Activated naive CD8-positive, alpha-beta T cell treated with anti-CD3 and anti-CD28 coated beads, Interleukin-2, amount 50 U/mL, for 24 hours (primary cell): Measurements from ENCODE around the gene LATS2.

Experiments used
- ATAC-seq: fragments of 150-1000 bp; cut with Tn5 transposase; one replicate; pipeline ENCODE4 v1.10.0; 2021
- DNase-seq: peaks from one replicate; pipeline ENCODE4 v3.0.0; 2021
- H3K27ac Mint-ChIP-seq: one replicate; pipeline ENCODE4 v1.8.0; 2021; ENCODE audit warnings: mild to moderate bottlenecking, mixed read lengths
- H3K27me3 Mint-ChIP-seq: one replicate; pipeline ENCODE4 v1.8.0; 2021; ENCODE audit warnings: mixed read lengths
- H3K36me3 Mint-ChIP-seq: one replicate; pipeline ENCODE4 v1.8.0; 2021; ENCODE audit warnings: low read depth, mixed read lengths
- H3K4me1 Mint-ChIP-seq: one replicate; pipeline ENCODE4 v1.8.0; 2021; ENCODE audit warnings: mixed read lengths
- H3K4me3 Mint-ChIP-seq: one replicate; pipeline ENCODE4 v1.8.0; 2021; ENCODE audit warnings: mild to moderate bottlenecking, moderate library complexity, mixed read lengths
- H3K9me3 Mint-ChIP-seq: one replicate; pipeline ENCODE4 v1.8.0; 2021; ENCODE audit warnings: mixed read lengths

The LATS2 gene

GRCh38 chr13:21046203-21046602, 15.2 kb downstream of the LATS2 start:
- ATAC-seq = no peak
- no peak overlapping the region for H3K4me3 Mint-ChIP-seq

GRCh38 chr13:21045100-21045499, 16.3 kb downstream of the LATS2 start:
- Mint-ChIP-seq H3K4me1 (peaks cover 8% of the 10 kb centered on the region), H3K4me3 (no peak overlapping the region), H3K27ac (no peak overlapping the region), H3K36me3 (no peaks in the 10 kb centered on the region), H3K9me3 (no peaks in the 10 kb centered on the region), H3K27me3 (peaks cover 3% of the 10 kb centered on the region)
- DNase-seq (no peak), ATAC-seq (no peak)

More at GRCh38 chr13:21046203-21046602, 15.2 kb downstream of the LATS2 start:
- no peaks in the 10 kb centered on the region for H3K9me3 Mint-ChIP-seq
- H3K27ac Mint-ChIP-seq = no peak overlapping the region
- DNase-seq = no peak
- H3K36me3 Mint-ChIP-seq = no peaks in the 10 kb centered on the region
- peaks cover 3% of the 10 kb centered on the region for H3K27me3 Mint-ChIP-seq
- H3K4me1 Mint-ChIP-seq = peaks cover 12% of the 10 kb centered on the region

DNA sequence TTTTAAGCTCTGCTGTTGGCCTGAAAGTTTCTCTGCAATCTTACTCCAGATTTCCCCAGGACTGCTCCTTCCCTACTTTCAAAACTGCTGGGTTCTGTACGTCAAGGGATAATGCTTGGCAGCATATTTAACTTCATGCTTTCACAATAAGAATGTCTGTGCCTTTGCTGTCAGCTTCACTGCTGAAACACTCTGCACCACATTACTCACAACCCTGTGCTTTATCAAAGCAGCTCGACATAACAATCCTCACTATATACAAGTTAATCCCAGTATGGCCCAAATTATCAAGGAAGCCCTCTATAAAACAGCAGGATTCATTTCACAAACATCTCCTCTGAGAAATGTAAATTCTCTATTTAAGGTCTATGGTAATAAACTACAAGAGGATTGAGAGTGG, 17.5 kb downstream of the LATS2 start:
- H3K4me3 Mint-ChIP-seq = no peak overlapping the region
- ATAC-seq = no peak
- no peak for DNase-seq

DNA sequence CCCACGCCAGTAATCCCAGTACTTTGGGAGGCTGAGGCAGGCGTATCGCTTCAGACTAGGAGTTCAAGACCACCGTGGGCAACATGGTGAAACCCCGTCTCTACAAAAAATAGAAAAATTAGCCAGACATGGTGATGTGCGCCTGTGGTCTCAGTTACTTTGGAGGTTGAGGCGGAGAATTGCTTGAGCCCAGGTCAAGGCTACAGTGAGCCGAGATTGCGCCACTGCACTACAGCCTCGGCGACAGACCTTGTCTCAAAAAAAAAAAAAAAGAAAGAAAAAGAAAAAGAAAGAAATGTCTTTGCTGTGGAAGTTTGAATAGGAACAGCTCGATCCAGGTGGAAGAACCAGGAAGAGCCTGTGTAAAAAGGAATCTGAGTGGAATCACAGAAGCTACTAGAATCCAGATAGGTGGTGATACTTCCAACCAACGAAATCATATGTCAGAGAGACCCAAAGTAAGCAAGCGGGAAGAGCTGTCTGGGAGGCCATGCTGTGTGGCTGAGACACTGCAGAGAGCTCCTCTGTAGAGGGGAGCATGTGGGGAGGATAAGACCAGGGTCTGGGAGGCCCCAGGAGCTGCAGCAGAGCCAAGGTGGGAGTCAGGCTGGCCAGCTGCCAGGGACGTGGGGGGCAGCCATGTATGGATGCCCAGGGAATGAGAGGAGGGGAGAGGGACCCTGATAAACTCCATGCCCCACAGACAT, 21.1 kb downstream of the LATS2 start:
- no peak overlapping the region for H3K4me3 Mint-ChIP-seq
- ATAC-seq = no peak
- no peaks in the 10 kb centered on the region for H3K9me3 Mint-ChIP-seq
- no peak for DNase-seq
- H3K27me3 Mint-ChIP-seq = no peaks in the 10 kb centered on the region
- no peak overlapping the region for H3K27ac Mint-ChIP-seq
- no peaks in the 10 kb centered on the region for H3K36me3 Mint-ChIP-seq
- H3K4me1 Mint-ChIP-seq = peaks cover 12% of the 10 kb centered on the region

More for the DNA sequence above, 17.5 kb downstream of the LATS2 start:
- H3K9me3 Mint-ChIP-seq = no peaks in the 10 kb centered on the region
- peaks cover 15% of the 10 kb centered on the region for H3K4me1 Mint-ChIP-seq
- no peak overlapping the region for H3K27ac Mint-ChIP-seq
- peaks cover 3% of the 10 kb centered on the region for H3K27me3 Mint-ChIP-seq
- no peaks in the 10 kb centered on the region for H3K36me3 Mint-ChIP-seq

DNA sequence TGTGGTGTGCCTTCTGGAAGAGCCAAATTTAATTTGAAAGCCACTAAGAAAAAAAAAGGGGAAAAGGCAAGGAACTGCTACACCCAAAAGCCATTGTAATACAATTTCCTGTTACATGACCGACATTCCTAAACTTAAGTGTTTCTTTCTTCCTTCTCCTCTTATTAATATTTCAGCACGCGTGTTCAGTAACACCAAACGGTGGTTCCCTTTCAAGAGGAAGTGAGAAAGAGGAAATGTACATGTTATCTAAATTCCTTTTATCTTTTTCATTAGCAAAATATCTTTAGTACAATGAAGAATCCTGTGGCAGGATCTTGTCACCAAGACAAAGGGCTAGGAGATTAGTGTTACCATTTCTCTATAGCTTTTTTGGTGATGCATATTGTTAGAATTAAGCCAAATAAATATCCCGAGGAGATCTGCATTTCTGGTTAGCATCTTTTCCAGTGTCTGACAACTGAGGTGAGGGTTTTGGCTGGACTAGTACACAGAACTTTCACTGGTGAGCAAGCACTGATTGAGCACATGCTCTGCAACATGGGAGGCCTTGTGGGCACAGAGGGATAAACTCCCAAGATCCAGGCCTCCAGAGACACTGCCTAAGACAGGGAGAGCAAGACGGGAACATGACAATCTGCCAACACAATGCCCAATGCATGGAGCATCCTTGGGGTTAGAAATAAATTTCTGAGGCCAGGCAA, 22.1 kb downstream of the LATS2 start:
- DNase-seq (no peak), ATAC-seq (no peak)
- Mint-ChIP-seq H3K27me3 (no peaks in the 10 kb centered on the region), H3K27ac (no peak overlapping the region), H3K4me1 (peaks cover 9% of the 10 kb centered on the region), H3K36me3 (no peaks in the 10 kb centered on the region), H3K4me3 (no peak overlapping the region), H3K9me3 (no peaks in the 10 kb centered on the region)

DNA sequence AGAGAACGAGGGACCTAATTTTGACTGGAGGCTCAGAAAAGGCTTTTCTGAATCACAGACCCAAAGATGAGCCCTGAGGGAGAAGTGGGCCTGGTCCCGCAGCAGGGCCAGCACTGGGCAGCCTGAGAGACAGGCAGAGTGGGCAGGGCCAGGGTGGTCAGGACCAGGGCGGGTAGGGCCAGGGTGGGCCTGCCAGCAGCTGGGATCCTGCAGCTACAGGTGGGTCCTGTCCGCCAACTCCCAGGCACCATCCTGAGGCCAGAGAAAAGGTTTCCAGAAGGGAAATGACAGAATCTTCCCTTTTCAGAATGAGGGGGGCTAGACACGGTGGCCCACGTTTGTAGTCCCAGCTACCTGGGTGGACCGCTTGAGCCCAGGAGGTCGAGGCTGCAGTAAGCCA, 23.7 kb downstream of the LATS2 start:
- Mint-ChIP-seq H3K4me1 (peaks cover 12% of the 10 kb centered on the region), H3K27ac (no peak overlapping the region)
- DNase-seq = no peak

DNA sequence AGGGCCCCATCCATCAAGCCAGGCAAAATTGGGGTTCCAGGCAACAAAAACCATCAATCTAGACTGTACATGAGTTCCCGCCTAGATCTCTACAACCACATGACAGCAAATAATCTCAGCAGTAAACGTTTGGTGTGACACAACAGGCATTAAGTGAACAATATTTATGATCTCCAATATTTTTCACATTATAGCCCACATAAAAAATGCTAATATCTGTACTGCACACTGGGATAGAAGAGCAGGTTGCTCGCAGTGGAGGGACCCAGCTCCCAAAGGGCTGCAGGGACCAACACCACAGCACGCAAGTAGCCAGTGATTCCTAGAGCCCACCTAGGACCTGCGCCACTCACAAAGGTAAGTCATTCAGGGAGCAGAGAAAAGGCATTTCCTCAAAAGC, 25.9 kb downstream of the LATS2 start:
- DNase-seq = no peak
- H3K4me3 Mint-ChIP-seq = no peak overlapping the region
- H3K4me1 Mint-ChIP-seq = peaks cover 14% of the 10 kb centered on the region
- no peak for ATAC-seq
- no peaks in the 10 kb centered on the region for H3K9me3 Mint-ChIP-seq
- no peak overlapping the region for H3K27ac Mint-ChIP-seq
- H3K27me3 Mint-ChIP-seq = no peaks in the 10 kb centered on the region
- no peaks in the 10 kb centered on the region for H3K36me3 Mint-ChIP-seq

More for the DNA sequence above, 23.7 kb downstream of the LATS2 start:
- Mint-ChIP-seq H3K36me3 (no peaks in the 10 kb centered on the region), H3K4me3 (no peak overlapping the region), H3K9me3 (no peaks in the 10 kb centered on the region), H3K27me3 (no peaks in the 10 kb centered on the region)
- no peak for ATAC-seq

DNA sequence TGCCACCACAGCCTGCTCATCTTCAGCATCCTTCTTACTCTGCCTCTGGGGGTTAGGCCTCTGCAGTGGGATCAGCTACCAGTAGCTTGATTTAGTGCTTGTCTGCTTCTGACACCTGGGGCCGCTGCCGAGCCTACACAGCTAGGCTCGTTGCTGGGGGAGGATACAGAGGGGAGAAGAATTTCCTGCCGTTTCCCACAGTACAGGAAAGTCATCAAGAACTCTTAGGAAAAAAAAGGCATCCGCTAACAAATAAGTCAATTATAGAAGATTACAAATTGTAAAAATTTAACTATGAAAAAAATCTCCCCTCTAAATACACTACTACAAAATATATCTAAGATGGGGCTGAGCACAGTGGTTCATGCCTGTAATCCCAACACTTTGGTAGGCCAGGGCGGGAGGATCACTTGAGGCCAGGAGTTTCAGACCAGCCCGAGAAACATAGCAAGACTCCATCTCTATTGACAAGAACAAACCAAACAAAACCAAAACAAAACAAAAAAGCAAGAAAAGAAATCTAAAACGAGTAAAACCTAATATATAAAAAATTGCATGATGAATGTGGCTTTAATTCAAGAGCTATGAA, 26.7 kb downstream of the LATS2 start:
- Mint-ChIP-seq H3K36me3 (no peaks in the 10 kb centered on the region), H3K4me3 (no peak overlapping the region), H3K4me1 (peaks cover 14% of the 10 kb centered on the region), H3K27me3 (no peaks in the 10 kb centered on the region), H3K27ac (no peak overlapping the region), H3K9me3 (no peaks in the 10 kb centered on the region)
- no peak for ATAC-seq
- DNase-seq = no peak

DNA sequence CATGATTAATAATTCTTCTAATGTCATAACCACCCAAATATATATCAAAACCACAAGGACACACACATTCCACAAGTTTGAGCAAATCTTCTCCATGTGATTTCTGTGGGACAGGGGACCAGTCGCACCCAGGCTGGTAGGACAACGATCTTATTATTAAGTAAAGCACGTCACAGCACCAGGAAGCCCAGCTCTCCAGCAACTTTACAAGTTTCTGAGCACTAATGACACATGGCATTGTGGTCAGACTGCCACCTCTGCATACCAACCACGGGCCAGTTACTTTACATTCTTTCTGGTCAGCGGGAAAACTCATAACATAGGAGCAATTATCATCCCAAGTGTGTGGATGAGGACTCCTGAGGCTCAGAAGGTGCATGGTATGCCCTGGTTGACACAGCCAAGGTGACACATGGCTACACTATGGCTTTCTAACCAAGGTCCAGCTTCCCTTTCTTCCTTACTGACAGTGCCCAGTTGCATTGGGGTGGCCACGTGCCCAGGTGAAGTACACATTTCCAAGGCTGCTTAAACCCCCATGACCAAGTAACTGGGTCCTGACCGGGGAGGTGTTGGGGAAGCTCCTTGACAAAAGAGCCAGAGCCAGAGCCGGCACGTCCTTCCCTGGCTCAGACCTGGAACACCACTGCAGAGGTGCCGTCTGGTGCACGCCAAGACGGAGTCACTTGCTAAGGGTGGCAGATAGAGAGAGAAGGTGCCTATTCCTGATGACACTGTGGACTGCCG, 27.4 kb downstream of the LATS2 start:
- ATAC-seq (no peak), DNase-seq (no peak)
- no peak overlapping the region for H3K4me3 Mint-ChIP-seq
- H3K4me1 Mint-ChIP-seq = peaks cover 8% of the 10 kb centered on the region
- no peak overlapping the region for H3K27ac Mint-ChIP-seq
- H3K9me3 Mint-ChIP-seq = peaks cover under 1% of the 10 kb centered on the region
- H3K36me3 Mint-ChIP-seq = no peaks in the 10 kb centered on the region
- no peaks in the 10 kb centered on the region for H3K27me3 Mint-ChIP-seq

GRCh38 chr13:21033212-21033840, 28.1 kb downstream of the LATS2 start:
- no peaks in the 10 kb centered on the region for H3K36me3 Mint-ChIP-seq
- DNase-seq = no peak
- H3K9me3 Mint-ChIP-seq = peaks cover 4% of the 10 kb centered on the region
- no peak overlapping the region for H3K4me3 Mint-ChIP-seq
- H3K27ac Mint-ChIP-seq = no peak overlapping the region
- H3K27me3 Mint-ChIP-seq = no peaks in the 10 kb centered on the region
- peaks cover 5% of the 10 kb centered on the region for H3K4me1 Mint-ChIP-seq
- no peak for ATAC-seq

DNA sequence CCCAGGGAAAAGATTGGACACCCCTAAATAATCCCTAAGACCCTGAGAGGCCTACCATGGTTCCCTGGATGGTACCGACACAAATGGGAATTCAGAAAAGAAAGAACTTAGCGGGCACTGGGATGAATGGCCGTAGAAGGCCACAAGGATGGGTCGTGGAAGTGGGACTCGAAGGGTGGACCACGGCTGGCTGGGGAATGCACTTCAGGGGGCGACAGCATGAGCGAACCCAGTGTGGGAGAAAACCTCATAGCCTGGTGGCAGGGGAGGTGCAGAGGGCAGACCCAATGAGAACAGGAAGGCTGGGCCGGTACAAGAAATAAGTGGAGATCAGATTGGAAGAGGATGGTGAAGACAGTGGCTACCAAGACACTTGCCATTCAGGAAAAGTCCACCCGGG, 28.7 kb downstream of the LATS2 start:
- H3K4me1 Mint-ChIP-seq = peaks cover 5% of the 10 kb centered on the region
- no peaks in the 10 kb centered on the region for H3K27me3 Mint-ChIP-seq
- H3K9me3 Mint-ChIP-seq = peaks cover 4% of the 10 kb centered on the region
- H3K36me3 Mint-ChIP-seq = no peaks in the 10 kb centered on the region
- no peak for DNase-seq
- H3K4me3 Mint-ChIP-seq = no peak overlapping the region
- H3K27ac Mint-ChIP-seq = no peak overlapping the region
- no peak for ATAC-seq

GRCh38 chr13:21031594-21032275, 29.7 kb downstream of the LATS2 start:
- Mint-ChIP-seq H3K9me3 (peaks cover 4% of the 10 kb centered on the region), H3K27me3 (no peaks in the 10 kb centered on the region), H3K36me3 (no peaks in the 10 kb centered on the region), H3K4me3 (no peak overlapping the region), H3K4me1 (peaks cover 5% of the 10 kb centered on the region), H3K27ac (no peak overlapping the region)
- ATAC-seq (no peak), DNase-seq (no peak)

- DNase-seq (no peak), ATAC-seq (no peak)
- no peaks in the 10 kb centered on the region for H3K36me3 Mint-ChIP-seq
- no peaks in the 10 kb centered on the region for H3K27me3 Mint-ChIP-seq
- H3K9me3 Mint-ChIP-seq = peaks cover 4% of the 10 kb centered on the region
- no peak overlapping the region for H3K4me3 Mint-ChIP-seq
- H3K27ac Mint-ChIP-seq = no peak overlapping the region
- no peaks in the 10 kb centered on the region for H3K4me1 Mint-ChIP-seq
These were observed 35.8 kb downstream of the LATS2 start for GRCh38 chr13:21025539-21025938.
